Peyer's patch (tissue), 4 donors: ENCODE results near the gene TEX19.
"Not testable (repeated sequence)": the region's sequence is repeated elsewhere in the genome, so short reads cannot be mapped to it uniquely, and the experiment has no call there.

Experiments
- POLR2A ChIP-seq, 2 donors: fragments of 450-650 bp; IDR thresholded peaks; one replicate each; pipeline ENCODE4 v1.5.1; 2017; ENCODE audit warnings: antibody characterized with exemption in 2 of 2, mild to moderate bottlenecking in 2 of 2, moderate library complexity in 2 of 2
- TF ChIP-seq, protein P1 (sequence below), 6 experiments: fragments of 450-650 bp in 4 of 6; fragments of 200-600 bp in 2 of 6; sonication (generic) in 1 of 6; IDR thresholded peaks; one replicate each; pipeline ENCODE4 v1.5.1; 2017 to 2019; ENCODE audit warnings: antibody characterized with exemption in 6 of 6, mild to moderate bottlenecking in 3 of 6, moderate library complexity in 1 of 6

GRCh38 chr17:82377294-82377693 is 18.2 kb downstream of the TEX19 start:
- TF ChIP-seq, protein P1, sequence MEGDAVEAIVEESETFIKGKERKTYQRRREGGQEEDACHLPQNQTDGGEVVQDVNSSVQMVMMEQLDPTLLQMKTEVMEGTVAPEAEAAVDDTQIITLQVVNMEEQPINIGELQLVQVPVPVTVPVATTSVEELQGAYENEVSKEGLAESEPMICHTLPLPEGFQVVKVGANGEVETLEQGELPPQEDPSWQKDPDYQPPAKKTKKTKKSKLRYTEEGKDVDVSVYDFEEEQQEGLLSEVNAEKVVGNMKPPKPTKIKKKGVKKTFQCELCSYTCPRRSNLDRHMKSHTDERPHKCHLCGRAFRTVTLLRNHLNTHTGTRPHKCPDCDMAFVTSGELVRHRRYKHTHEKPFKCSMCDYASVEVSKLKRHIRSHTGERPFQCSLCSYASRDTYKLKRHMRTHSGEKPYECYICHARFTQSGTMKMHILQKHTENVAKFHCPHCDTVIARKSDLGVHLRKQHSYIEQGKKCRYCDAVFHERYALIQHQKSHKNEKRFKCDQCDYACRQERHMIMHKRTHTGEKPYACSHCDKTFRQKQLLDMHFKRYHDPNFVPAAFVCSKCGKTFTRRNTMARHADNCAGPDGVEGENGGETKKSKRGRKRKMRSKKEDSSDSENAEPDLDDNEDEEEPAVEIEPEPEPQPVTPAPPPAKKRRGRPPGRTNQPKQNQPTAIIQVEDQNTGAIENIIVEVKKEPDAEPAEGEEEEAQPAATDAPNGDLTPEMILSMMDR (IDR thresholded peaks at IDR 0.05) = not testable (repeated sequence)
- not testable (repeated sequence) for TF ChIP-seq POLR2A (IDR thresholded peaks at IDR 0.05)
